Fibroblast of skin of back (primary cell): ENCODE data around the gene MPST.
A peak's percentile ranks its signal among the peaks of the same experiment; 100 is the strongest.

ENCODE experiments used
- DNase-seq: peaks from one replicate; pipeline ENCODE4 v3.0.0-alpha.2; 2013

The MPST gene

DNA sequence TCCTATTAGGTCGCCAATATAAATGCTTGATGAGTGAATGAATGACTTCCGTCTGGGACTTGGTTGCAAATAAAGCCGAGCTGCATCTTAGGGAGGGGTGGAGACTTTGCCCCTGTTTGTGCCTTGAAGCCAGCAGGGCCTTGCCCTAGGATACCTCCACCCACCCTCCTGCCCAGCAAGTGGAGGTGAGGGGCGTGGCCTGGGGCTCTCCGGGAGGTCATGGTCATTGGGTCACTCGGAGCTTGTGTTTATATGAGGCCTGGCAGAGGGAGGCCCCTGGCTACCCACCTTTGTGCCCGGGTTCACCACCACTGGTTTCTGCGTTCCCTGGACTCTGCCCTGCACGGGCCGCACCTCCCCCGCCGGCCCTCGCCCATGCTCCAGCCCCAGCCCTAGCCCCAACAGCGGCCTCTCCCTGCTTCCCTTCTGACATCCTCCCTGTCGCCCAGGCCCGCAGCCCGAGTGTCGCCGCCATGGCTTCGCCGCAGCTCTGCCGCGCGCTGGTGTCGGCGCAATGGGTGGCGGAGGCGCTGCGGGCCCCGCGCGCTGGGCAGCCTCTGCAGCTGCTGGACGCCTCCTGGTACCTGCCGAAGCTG lies 4.3 kb downstream of the MPST start:
- no peak for DNase-seq

DNA sequence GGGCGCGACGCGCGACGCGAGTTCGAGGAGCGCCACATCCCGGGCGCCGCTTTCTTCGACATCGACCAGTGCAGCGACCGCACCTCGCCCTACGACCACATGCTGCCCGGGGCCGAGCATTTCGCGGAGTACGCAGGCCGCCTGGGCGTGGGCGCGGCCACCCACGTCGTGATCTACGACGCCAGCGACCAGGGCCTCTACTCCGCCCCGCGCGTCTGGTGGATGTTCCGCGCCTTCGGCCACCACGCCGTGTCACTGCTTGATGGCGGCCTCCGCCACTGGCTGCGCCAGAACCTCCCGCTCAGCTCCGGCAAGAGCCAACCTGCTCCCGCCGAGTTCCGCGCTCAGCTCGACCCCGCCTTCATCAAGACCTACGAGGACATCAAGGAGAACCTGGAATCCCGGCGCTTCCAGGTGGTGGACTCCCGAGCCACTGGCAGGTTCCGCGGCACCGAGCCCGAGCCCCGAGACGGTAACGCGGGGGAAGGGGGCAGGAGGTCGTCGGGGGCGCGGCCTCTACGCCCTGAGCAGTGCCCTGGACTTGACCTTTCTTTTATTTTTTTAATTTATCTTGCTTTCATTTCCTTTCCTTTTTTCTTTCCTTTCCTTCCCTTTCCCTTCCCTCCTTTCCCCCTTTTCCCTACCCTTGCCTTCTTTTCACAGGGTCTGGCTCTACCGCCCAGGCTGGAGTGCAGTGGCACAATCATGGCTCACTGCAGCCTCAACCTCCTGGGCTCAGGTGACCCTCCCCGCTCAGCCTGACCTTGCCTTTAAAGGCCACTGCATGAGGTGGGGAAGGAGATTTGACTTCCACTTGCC lies 5.0 kb downstream of the MPST start:
- DNase-seq = no peak

DNA sequence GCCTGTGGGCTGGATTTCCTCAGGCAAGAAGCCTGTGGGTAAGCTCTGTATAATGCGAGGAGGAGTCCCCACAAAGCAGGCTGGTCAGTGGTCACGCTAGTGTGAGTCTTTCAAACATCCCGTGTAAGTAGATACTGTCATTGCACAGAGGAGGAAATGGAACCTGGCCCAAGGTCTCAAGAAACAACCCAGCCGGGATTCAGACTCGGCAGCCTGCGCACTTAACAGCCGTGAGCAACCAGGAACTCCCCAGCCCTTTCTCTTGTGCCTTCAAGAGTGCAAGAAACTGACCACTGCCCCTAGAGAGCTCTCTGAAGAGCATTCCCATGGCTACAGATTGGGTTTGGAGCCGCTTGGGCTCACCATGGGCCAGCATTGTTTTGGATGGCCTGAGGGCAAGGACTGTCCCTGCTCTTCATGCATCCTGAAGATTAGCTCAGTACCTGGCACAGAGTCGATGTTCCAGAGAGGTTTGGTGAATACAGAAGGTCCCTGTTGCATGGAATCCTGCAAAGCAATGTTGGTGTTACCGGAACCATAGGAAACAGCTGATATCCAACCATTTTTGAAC lies 6.0 kb downstream of the MPST start:
- no peak for DNase-seq

DNA sequence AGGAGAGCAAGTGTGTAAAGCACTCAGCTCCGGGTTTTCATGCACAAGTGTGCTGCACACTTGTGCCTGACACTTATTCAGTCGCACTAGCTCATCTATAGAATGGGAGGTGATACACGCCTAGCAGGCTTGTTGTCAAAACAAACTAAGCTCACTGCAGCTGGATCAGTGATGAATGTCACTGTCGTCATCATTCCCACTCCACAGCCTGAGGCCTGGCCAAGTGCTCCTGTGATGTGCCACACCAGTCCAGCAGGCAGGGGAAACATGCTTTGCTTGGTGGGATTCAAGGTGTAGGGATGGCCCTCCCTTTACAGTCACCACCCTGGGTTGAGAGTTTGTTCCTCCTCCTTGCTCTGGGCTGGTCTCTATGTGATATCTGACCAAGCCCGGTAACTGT lies 6.8 kb downstream of the MPST start:
- no peak for DNase-seq

DNA sequence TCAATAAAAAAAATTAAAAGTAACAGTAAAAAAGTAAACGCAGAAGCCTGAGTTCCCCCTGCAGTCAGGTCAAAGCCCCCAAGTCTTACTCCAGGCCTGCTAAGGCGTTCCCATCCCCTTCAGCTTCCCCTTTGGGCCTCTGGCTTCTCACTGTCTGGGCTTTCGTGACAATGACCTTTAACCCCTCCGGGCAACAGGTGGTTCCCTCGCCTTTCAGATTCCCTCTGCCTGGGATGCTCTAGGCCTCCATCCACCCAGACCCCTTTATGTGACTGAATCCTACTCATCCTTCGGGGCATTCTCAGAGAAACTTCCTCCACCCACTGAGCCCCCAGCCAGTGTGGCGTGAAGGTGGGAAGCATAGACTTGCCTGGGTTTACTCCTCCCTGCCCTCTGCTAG lies 8.0 kb downstream of the MPST start:
- DNase-seq = no peak

DNA sequence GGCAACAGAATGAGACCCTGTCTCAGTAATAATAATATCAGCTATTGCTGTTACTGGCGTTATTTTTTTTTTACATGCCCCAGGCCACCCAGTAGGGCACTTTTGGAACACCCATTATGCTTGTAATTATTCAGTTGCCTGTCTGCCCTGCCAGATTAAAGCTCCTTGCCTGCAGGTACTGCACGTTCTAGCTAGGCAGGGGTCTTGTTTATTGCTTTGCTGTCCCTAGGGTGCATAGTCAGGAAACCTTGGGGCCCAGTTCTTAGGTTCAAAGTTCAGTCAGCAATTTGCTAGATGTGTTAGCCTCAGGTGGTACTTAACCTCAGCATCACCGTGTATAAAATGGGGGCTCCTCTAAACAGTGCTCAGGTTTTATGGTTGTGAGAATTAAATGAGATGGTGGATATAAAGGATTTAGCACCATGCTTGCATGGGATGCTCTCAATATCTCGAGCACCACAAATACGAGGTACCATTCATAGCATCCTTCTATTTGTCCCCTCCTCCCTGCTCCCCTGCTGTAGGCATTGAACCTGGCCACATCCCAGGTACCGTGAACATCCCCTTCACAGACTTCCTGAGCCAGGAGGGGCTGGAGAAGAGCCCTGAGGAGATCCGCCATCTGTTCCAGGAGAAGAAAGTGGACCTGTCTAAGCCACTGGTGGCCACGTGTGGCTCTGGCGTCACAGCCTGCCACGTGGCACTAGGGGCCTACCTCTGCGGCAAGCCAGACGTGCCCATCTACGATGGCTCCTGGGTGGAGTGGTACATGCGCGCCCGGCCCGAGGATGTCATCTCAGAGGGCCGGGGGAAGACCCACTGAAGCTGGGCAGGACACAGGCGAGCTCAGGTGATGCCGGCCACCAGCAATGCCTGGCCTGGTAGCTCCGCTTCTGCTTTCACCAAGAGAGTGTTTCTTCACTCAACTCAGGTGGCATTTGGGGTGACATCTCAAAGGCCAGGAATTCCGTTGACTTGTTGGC lies 9.4 kb downstream of the MPST start:
- no peak for DNase-seq

DNA sequence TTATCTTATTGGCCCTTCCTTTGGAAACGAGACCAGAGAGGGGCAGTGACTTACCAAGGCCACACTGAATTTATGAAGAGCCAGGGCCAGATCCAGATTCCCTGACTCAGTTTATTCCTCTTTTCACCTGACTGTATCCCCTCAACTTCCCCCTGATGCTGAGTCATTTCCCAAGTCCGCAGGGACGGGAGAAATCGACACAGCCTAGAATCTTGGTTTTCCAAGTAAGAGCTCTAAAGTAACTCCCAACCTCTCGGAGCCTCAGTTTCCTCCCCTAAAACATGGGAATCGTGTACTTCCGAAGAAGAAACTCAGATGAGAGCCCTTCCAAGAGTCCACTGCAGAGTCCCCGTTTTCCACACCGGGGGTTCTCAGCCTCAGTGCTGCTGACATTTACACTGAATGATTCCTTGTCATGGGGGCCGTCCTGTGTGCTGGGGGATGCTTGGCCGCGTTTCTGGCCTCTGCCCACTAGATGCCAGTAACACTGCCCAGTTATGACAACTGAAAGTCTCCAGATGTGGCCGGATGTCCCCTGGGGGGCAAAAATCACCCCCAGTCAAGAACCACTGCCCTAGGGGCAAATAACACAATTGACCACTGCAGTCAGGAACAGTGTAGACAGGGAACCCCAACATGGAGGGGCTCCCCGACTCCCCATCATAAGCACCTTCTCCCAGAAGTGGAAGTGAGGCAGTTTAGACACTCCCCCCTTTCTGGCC lies 11.2 kb downstream of the MPST start:
- DNase-seq = no peak

DNA sequence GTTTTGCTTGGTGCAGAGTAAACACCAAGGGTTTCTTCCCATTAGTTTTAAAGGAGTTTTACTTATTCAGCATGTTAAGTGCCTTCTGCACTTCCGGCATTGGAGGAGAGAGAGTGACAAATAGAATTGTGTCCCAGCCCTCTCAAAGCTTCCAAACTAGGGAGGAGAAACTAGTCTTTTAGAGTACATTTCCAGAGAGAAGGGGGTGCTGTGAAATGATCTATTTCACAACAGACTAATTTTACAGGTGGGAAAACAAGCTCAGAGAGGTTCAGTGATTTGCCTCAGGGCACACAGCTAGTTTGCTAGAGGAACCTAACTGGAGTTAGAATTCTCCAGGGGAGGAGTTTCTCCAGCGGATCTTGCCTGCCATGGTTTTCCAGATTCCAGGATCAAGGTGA lies 12.6 kb downstream of the MPST start:
- no peak for DNase-seq

DNA sequence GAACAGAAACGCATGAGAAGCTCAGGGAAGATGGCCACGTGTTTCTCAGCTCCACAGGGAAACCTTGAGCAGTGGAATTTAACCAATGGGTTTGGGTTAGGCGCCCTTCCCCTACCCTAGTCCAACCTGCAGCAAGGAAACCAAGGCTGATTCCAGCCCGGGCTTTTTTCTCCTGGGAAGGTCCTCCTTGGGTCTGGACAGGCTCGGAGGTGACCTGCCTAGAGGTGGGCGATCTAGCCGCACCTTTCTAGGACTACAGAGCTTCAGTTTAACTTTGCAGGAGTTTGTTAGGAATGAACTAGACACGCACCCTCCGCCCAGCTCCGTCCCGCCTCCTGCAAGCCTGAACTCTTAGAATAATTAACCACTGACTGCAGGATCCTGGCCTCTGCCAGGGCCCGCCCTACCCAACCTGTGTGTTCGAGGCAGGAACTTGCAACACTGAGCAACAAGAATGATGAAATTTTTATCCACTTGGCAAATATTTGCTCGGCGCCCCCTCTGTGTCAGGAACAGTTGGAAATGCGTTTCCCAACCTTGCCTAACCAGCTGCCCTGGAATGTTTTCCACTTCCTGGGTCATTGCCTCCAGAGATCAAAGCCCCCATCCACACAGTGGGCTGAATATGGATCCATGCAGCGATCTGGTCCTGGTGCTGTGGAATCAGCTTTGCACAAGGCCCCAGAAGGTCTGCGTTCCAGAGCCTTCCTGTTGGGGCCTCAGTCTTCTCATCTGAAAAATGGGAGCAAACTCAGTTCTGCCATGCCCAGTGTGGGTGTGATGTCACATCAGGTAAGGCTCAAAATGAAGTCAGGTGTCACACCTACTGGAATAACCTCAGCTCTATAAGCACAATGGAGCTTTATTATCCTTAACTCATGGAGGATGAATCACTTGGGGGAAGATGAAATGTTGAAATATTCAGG lies 13.3 kb downstream of the MPST start:
- DNase-seq = peak; percentile 17

DNA sequence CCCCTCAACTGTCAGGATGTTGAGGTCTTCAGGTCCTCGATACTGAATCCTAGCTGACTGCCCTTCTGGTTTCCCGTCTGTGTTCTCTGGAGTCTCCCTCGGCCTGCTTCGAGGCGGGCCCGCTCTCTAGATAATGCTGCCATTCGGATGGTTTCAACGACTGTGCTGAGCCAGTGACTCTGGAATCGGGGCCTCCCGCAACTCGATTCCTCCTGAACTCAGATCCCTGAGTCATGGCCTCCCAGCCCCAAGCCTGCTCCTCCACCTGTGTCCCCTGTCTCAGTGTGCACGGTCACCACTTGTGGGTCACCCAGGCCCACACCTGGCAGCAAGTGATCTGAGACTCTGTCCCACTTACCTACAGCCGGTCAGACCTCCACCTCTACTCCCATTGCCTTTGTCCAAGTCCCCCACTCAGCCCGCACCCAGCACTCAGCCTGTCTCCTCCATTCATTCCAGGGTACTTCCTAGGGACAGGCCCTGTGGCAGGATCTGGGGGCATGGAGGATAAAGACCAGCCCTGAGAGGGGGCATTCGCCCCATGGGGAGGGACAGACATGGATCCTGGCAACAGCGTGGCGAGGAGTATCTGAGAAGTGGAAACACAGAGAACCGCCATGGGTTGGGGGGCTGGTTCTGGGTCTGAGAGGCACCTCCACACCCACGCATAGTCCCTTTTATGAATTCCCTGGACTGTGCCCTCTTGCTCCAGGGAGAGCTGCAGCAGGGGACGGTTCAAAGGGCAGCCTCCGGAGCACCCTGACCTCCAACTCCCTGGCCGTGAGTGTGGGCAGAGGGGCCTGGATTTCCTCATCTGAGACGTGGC lies 14.3 kb downstream of the MPST start:
- DNase-seq = no peak

DNA sequence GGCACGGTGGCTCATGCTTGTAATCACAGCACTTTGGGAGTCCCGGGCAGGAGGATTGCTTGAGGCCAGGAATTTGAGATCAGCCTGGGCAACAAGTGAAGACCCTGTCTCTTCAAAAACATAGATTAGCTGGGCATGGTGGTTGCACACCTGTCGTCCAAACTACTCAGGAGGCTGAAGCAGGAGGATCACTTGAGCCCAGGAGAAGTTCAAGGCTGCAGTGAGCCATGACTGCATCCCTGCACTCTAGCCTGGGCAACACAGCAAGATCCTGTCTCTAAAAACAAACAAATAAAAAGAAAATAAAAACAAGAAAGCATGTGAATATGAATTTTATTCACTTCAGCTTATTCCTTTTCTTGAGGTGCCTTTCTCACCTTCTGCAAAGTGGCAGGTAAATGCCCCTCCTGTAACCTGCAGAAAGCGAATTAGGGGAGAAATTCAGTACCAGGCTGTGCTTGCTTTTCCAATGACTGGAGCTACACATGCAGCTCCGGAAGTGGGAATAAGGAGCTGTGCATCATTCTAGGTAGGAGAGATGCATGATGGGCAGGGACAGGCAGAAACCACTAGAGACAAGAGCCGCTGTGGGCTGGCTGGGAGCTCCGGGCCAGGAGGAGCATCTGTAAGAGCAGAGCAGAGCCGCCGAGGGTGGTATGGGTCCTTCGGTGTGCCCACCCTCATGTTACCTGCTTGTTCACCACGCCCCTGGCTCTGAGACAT lies 17.3 kb downstream of the MPST start:
- DNase-seq = no peak

DNA sequence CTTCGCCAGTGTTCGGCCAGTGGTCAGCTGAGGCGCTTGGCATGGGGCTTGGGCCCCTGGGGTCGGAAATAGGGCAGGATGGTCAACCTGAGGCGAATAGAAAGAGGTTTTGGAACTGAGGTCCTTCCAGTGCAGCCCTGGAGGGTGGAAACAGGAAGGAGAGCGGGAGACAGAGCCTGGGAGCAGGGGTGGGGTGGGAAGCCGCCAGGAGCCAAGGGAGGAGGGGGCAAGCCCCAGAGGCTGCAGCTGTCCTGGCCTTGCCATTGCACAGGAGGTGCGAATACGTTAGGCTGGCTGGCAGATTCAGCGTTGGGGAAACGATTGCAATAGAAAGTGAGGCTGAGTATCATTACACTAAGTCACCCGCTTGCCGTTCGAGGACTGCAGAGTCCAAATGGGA lies 18.1 kb downstream of the MPST start:
- no peak for DNase-seq

DNA sequence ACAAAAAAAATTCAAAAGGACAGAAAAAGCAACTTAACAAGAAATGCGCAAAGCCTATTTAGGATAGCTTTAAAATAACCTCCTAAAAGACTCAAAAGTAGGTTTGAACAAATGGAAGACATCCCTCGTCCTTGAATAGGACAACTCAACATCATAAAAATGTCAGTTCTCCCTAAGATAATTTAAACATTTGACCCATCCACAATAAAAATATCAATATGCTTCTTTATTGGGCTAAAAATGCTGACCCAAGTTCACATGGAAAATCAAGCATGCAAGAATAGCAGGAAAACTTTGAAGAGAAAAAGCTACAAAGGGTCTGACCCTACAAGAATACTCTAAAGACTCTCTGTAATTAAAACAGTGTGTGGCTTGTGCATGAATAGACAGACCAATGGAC lies 19.9 kb downstream of the MPST start:
- DNase-seq = no peak

DNA sequence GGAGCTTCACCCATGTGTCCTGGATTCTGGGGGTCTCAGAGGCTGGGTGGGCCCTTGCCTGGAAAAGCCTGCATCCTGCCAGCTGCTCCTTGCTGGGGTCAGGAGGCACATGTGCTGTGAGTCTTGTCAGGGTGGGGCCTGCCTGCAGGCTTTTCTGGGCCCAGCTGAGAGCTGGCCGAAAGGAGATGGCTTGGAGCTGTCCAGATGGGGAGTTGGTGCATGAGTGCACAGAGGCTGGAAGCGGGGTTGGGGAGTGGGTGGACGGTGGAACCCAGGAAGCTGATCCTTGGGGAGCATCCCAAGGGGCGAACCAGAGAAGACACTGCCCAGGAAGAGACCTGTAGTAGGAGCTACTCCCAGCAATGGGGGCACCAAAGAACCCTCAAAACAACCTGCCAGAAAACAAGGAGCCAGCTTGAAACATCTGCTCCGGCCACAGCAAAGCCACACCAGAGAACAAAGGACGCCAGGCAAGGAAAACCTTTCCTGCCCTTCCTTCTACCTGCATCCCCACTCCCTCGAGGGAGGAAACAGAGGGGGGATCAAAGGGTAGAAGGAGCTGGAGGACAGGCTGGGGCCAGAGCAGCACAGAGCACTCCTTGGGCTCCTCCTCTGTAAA lies 23.8 kb downstream of the MPST start:
- DNase-seq = no peak

DNA sequence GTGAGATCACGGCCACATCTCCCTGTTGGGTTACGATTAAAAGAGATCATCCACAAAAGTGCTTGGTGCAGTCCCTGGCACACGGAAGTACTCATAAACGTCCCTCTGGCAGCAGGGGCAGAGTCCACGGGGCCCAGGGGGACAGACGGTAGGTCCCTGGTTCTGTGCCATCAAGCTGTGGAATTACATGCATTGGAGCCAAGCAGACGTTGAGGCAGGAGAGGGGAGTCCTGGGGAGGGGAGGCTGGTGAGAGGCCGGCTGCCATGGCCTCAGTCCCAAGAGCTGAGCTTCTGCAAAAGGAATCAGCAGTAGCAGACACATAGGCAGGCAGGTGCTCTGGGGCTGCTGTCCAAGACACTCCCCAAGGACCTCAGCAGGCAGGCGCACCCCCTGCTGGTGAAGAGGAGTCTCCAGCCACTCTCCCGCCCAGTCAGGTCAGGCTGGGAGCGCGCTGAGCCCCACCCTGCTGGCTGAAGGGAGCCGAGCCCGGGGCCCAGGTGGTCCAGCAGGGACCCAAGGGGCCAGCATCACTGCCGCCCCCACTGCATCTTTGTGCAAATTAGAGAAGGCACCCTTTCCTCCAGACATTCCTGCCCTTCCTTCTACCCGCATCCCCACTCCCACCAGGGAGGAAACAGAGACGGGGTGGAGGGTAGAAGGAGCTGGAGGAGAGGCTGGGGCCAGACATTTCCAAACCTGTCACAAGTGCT lies 24.4 kb downstream of the MPST start:
- DNase-seq = no peak

DNA sequence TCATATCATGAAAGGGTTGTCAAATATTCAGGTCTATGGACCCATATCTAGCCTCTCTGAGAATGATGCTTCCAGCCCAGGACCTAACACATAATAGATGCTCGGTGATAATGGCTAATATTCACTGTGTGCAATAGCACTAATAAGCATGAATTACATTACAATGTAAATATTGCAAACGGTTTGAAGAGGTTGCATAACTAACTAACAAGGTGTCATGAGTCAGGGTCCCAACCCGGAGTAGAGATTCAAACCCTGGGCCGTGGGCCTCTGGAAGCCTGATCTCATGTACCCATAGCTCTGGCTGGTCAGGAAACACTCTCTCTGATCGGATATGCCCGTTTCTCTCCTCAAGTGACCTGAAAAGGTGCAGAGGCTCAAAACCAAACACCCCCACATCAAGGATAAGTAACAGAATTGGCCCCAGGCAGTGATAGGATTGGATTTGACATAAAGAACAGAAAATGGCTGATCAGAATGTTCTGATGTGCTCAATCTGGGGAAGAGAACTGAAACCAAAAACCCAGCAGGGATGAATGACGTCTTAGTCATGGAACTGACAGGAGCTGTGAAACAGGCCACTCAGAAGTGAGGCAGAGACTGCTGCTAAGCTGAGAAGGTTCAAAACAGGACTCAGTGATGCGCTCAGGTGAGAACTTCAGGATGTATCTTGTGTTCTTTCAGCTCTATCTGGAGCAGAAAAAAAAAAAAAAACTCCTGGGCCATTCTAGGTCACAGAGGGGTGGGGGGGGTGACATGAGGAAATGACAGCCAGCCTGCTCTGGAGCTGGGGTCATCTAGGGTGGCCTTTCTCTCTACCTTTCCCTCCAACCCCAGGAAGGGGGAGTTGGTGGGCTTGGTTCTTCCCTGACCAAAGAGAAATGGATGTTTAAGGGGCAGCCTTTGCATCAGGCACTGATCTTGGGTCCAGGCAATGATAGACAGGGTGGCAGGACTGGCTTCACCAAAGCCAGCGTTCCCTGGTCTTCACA lies 25.4 kb downstream of the MPST start:
- no peak for DNase-seq

DNA sequence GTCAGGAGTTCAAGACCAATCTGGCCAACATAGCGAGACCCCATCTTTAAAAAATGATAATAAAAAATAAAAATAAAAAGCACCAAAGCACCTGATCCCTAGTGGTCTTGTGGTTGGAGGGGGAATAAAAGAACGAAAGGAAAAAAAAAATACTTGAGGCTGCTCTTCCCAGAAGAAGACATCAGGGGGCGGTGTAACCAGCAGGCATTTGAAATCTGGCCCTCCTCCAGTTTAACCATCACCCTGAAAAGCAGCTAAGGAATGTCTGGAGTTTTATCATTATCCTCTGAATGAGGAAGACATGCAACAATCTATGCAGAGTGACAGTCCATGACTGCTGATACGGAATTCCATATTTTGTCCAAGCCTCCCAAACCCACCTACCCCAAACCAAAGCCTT lies 26.4 kb downstream of the MPST start:
- peak; percentile 66 for DNase-seq
